GM12878 (cell line): ENCODE data around the gene CAPN15. TPM values are rescaled to one million over a fixed set of nuclear protein-coding genes. Genes with fewer than 3 reads are reported as not detected.

Experiments used
- CBX5 ChIP-seq: sonication (generic); IDR thresholded peaks from 2 replicates; pipeline ENCODE4 v1.6.1; 2016; ENCODE audit warnings: low read depth, moderate library complexity, mild to moderate bottlenecking, inconsistent platforms
- EZH2 ChIP-seq: IDR thresholded peaks from 2 replicates; pipeline ENCODE4 v1.6.1; 2012; ENCODE audit warnings: low read depth, mild to moderate bottlenecking, control low read depth, inconsistent platforms, low read length, borderline replicate concordance; ENCODE audit not compliant: control insufficient read depth
- IRF3 ChIP-seq: fragments of 450-650 bp; IDR thresholded peaks from 2 replicates; pipeline ENCODE4 v1.6.1; 2014; ENCODE audit warnings: mild to moderate bottlenecking
- KDM1A ChIP-seq: fragments of 200-600 bp; sonication (generic); IDR thresholded peaks from 2 replicates; pipeline ENCODE4 v1.6.1; 2016; ENCODE audit warnings: borderline replicate concordance
- TARDBP ChIP-seq: IDR thresholded peaks from 2 replicates; pipeline ENCODE4 v1.6.1; 2016; ENCODE audit warnings: borderline replicate concordance
- TBL1XR1 ChIP-seq: IDR thresholded peaks from 2 replicates; pipeline ENCODE4 v1.6.1; 2012; ENCODE audit warnings: low read depth, low read length, improper control_type of control experiment
- ZNF592 ChIP-seq: fragments of 450-650 bp; IDR thresholded peaks from 2 replicates; pipeline ENCODE4 v1.6.1; 2017; ENCODE audit warnings: mild to moderate bottlenecking, moderate library complexity
- ZZZ3 ChIP-seq: IDR thresholded peaks from 2 replicates; pipeline ENCODE4 v1.6.1; 2011; ENCODE audit warnings: low read depth; ENCODE audit not compliant: control insufficient read depth, insufficient read length
- polyA plus RNA-seq, 11 experiments: library from polyadenylated mRNA; depleted of rRNA in 4 of 11; unstranded in 6 of 11; stranded (reverse) in 5 of 11; fragments of >200 nt; fragmentation: Nextera tagmentation in 4 of 11; fragmentation: Illumina TruSeq in 1 of 11; extraction: Ambion mirVana in 4 of 11; extraction: Trizol in 1 of 11; gene quantifications; 1 replicate in 1 of 11; 2 replicates in 10 of 11; pipeline versions ENCODE4 v1.2.1 to v1.2.3, GENCODE V29; 2011 to 2016; ENCODE audit warnings: inconsistent platforms in 2 of 11, missing spikeins in 2 of 11, low read depth in 1 of 11
- total RNA-seq, 4 experiments: library from RNA; depleted of rRNA in 3 of 4; stranded (reverse); fragments of >200 nt in 3 of 4; fragmentation: Illumina TruSeq in 1 of 4; extraction: Trizol in 1 of 4; gene quantifications; 2 replicates each; pipeline versions ENCODE4 v1.2.1 to v1.2.3, GENCODE V29; 2013 to 2021

The CAPN15 gene
- total and polyA plus RNA-seq, 10 of the 15 experiments (the other 5 are each of a cell fraction or from before 2014, with no cell fraction given), result 0.40 to 78.5 (median 8.3) TPM

- TF ChIP-seq ZNF592, result no peak
- no peak for TF ChIP-seq IRF3
- no peak for TF ChIP-seq ZZZ3
- no peak for TF ChIP-seq CBX5
- no peak for TF ChIP-seq EZH2
- TF ChIP-seq TBL1XR1, result no peak
- no peak for TF ChIP-seq KDM1A
- TF ChIP-seq TARDBP, result no peak
- TF ChIP-seq, all 136 proteins: peak for 0
Measured at GRCh38 chr16:582218-582613, 54.7 kb downstream of the CAPN15 start (continued).
